Measurements from ENCODE around the gene ULK4.
"Not testable (repeated sequence)": the region's sequence is repeated elsewhere in the genome, so short reads cannot be mapped to it uniquely, and the experiment has no call there.

The ULK4 gene

DNA sequence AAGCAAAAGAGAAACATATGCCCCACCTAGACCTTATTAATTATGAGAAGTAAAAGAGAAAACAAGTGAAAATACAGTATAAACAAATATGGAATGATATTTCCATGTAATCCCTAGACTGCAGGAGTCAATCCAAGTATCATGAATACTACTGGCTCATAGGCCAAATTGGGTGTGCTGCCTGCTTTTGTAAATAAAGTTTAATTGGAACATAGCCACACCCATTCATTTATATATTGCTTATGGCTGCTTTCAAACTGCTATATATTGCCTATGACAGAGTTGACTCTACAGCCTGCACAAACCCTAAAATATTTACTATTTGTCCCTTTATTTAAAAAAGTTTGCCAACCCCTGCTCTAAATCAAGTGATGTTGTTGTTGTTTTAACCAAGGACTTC lies 5.3 kb downstream of the ULK4 start:
- no peak for DNase-seq

DNA sequence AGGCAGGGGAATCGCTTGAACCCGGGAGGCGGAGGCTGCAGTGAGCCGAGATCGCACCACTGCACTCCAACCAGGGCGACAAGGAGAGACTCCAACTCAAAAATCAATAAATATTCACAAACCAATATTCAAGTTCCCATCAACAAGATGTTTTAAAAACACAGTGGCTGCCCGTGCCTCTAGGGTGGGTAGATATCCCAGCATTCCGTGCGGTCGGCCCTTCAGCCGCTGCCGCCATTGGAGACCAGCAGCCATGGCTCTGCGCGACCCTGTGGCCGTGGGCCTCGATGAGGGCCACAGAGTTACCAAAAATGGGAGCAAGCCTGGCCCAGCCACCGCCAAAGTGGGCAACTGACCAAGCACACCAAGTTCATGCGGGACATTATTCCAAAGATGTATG lies 6.7 kb downstream of the ULK4 start:
- DNase-seq = no peak

DNA sequence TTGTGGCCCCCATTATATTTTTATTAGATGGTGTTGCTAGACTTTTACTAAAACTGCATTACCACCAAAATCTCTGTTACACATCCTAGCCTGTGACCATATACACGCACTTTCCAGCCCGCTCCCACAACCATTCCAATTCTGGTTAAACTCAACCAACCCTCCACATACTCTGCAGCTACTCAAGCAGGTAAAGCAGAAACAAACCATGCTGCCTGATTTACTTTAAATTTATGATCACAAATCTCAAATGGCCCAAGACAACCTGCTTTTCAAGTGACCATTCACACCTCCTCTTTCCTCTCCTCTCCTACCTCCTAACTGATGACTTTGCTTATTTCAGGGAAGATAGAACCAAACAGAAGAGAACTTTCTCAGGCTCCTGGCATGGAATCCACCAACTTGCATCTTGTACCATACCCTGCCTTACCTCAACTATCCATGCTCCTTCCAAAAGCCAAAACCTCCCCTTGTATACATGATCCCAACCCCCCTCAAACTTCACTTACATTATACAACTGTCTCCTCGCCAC lies 18.5 kb downstream of the ULK4 start:
- DNase-seq = no peak

DNA sequence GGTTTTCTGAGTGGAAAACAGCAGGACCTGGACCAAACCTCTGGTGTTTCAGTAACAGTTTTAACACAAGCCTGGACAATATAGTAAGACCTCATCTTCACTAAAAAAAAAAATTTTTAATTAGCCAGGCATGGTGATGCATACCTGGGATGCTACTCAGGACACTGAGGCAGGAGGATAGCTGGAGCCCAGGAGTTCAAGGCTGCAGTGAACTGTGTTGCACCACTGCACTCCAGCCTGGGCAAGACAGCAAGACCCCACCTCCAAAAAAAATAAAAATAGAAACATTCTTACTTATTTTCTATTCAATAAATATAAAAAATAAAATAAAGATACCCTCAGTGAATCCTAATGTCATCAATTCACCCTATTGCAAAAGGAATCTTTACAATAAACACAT lies 21.5 kb downstream of the ULK4 start:
- no peak for DNase-seq

DNA sequence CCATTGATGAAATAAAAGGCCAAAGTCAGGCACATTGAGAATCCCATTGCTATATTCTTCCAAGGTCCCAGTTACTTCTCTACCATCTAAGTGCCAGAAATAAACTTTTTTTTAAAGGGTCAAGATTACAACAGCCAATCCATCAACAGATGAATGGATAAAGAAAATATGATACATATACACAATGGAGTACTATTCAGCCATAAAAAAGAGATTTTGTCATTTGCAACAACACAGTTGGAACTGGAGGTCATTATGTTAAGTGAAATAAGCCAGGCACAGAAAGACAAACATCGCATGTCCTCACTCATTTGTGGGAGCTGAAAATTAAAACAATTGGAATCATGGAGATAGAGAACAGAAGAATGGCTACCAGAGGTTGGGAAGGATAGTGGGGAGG lies 25.5 kb downstream of the ULK4 start:
- no peak for DNase-seq

DNA sequence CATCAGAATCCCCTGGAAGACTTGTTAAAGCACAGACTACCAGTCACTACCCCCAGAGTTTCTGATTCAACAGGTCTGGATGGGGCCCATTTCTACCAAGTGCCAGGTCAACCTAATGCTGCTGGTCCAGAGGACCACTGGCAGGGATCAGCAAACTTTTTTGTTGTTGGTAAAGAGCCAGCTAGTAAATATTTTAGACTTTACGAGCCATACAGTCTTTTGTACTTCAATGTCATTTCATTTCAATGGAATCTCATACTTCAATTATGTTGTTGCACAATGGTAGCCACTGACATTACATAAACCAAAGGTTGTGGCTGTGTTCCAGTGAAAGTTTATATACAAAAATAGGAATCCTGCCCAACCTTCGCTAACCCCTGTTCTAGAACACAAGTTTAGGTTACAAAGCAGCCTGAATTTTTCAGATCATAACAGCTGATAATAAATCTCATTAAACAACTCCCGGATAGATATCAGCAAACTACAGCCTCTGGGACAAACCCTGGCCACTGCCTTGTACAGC lies 28.7 kb downstream of the ULK4 start:
- DNase-seq = no peak

DNA sequence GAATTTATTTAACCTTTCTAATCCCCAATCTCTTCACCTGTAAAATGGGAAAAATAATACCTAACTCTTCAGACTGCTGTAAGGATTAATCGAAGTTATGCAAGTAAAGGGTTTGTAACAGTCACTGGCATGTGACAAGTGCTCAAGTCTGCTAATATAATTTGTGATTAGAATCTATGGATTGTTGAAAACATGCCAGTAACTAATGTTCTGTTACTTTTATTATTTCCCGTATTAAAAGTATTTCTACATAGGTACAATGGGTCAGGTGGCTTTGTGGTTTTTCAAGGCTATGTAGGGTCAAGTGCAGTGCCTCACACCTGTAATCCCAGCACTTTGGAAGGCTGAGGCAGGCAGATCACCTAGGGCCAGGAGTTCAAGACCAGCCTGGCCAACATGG lies 29.4 kb downstream of the ULK4 start:
- no peak for DNase-seq

DNA sequence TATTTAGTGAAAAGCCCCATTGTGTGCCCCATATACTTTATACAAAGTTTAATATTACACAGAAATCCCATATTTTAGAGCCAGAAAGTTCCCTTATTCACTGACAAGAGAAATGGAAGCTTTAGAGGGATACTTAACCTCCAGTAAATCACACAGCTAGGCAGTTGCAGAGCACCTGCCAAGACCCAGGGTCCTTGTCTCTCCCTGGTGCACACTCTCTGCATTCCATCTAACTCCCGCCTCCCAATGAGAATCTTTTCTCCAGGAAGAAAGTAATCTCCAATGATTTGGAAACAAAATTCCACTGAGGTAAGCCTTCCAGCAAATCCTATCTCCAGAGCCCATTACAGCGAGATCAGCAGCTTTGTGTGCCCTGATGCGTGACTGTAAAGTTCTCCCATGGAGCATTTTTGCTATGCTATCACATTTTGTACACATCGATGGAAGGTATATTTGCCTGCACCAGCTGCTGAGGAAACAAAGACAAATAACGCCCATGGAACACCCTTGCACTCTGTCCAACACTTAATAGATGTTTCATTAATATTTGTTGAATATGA lies 41.4 kb downstream of the ULK4 start:
- no peak for DNase-seq

DNA sequence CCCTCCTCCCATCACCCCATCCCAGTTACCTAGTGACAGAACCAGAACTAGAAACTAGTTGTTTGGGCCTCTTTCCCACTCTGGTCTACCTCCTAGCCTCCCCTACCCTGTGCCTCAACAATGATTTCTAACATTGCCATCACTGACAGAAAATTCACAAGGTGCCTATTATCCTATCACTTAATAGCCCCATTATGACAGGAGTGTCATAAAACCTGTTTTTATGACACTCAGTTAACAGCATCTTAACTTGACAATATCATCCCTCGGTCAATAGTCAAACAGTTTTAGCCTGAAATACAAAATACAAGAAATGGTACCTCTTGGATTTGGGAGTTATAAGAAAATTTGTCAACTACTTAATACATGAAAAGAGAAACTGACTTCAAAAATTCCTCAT lies 46.5 kb downstream of the ULK4 start:
- no peak for DNase-seq

DNA sequence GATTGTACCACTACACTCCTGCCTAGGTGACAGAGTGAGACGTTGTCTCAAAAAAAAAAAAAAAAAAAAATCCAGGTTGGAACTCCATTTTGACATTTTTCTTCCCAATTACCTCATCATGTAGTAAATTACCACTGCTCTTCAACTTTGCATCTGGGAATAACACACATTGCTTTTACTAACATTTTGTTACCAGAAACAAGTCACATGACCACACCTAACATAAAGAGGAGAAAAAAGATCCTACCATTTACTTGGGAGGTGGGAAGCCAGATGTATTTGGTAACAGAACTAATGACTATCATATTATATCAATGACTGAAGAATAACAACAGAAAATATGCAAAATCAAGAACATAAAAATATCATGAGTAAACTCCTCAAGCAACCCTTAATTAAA lies 49.6 kb downstream of the ULK4 start:
- DNase-seq = no peak

DNA sequence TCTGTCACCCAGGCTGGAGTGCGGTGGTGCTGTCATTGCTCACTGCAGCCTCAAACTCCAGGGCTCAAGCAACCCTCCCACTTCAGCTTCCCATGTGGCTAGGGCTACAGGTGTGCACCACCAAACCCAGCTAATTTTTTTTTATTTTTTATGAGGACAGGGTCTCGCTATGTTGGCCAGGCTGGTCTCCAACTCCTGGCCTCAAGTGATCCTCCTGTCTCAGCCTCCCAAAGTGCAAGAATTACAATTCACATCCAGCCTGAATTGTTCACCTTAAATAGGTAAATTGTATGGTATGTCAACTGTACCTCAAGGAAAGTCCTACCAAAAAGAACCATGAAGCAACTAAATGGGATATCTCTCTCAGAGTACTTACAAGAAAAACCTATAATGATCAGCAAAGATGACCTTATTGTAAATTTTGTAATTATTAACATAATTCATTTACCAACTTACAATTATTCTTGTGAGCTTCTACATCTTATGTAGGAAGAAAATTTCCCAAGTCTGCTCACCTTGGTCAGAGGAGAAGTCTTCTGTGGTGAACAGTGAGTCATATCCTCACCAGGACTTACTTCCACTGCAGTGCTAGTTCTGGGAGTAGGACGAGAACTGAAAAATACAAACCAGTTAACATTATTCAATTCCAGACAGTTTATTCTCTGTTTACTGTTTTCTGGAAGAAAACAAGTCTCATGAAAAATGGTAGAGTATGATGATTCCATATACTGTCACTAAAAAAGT lies 54.4 kb downstream of the ULK4 start:
- DNase-seq = no peak

DNA sequence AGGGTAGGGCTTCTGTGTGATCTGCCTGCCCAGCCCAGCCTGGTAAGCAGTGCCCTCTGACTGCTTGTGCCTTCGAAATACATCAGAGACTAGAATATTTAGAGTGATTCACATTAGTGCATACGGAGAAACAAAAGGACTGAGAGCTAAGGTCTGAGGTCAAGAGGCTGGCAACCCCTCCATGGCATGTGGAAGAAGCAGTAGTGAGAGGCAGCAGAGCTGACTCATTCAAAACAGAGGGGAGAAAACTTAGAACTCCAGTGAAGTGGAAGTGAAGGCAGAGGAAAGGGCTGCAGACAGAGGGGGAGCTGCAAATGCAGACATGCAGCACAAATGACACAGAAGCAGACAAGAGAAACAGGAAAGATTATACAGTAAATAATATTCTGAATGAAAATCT lies 61.6 kb downstream of the ULK4 start:
- no peak for DNase-seq

DNA sequence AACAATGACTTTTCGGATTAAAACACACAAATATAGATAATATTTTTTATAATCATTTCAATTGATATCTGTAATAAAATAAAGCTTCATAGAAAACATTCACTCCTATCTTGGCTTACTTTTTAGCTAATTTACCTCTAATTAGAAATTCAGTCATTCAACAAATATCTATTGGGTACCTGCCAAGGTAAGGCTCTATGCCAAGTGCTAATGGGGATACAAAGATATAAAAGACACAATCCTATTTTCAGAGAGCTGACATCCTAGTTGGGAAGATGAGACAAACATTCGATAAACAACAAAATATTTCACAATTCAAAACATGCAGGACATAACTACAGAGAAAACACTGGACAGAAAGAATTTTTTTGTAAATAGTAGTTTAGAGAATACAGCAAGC lies 63.3 kb downstream of the ULK4 start:
- DNase-seq = no peak

DNA sequence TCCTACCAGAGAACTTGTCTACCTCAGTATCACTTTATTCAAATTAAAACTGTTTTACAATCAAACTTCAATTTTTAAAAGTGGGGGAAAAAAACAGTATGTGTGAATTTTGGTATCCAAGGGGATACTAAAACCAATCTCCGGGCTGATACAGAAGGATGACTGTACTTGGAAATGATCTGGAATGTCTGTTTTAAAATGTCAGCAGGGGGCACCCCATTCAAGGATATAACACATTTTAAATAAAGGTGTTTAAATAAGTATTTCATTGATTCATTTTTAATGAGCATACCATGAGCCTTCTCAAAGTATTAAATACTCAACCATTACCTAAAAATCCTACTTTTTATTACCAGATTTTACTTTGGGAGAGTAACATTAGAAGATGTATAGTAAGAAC lies 67.9 kb downstream of the ULK4 start:
- DNase-seq = no peak

DNA sequence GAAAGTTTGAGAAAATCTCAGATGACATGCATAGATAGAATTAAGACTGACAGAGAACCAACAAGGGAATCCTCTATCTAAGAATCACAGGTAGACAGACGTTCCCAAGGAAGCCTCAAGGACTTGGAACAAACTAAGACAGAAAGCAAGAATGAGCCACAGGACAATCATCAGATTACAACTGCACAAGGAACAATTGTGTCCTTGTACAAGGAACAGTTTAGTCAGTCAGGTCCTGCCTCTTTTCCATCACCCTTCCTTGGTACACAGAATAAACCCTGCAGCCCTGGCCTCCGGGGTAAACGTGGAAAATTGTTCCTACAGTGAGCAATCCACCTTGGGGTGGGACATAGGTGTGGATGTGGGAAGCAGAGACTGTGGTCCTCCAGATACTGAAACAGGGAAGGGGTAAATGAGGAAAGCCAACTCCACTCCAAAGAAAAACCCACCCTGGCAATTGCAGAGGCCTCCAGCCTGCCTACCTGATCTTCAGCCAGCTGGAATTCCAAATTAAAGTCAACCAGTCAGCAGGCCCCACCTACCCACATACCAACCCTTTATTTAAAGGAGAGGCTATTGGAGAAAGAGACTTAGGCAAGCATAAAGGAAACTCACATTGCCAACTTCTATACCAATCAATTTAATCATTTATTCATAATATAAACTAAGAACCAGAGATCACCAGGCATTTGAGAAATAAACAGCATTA lies 73.4 kb downstream of the ULK4 start:
- DNase-seq = no peak

DNA sequence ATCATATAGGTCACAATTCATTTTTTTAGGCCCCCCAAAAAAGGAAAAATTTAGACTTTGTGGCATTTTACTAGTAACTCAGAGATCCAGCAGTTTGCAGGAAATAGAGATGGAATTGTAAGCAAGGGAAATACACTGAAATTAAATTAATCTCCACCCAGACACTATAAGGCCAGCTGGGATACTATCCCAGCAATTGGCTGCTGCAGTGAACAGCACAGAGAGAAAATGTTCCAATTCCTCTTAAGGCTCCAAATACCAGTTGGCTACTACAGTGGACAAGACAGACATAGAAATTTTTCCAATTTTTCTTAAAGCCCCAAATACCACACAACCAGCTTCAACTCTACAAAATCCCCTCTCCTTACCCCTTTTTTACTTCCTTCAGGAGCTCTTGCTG lies 78.9 kb downstream of the ULK4 start:
- no peak for DNase-seq

DNA sequence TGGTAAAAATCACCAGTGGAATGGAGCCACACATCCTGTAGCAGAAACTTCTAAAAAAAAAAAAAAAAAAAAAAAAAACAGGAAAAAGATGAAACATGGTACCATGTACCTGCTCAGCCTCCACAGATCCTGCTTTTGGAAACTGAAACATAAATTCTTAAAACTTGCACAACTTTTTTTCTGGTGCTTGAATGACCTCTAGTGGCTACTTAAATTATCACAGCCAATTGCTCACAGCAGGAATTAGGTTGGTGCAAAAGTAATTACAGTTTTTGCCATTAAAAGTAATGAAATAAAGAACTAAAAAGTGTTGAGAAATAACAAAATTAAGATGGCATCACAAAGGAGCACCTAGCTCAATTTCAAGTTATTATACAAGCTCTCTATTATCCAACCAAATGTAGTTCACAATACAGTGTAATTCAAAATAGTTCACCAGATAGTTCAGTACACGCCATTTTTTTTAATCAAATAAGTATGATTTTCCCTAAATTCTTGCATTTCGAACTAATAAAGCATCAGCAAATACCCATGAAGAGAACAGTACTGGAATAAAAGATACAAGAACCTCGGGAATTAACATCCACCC lies 80.6 kb downstream of the ULK4 start:
- no peak for DNase-seq

DNA sequence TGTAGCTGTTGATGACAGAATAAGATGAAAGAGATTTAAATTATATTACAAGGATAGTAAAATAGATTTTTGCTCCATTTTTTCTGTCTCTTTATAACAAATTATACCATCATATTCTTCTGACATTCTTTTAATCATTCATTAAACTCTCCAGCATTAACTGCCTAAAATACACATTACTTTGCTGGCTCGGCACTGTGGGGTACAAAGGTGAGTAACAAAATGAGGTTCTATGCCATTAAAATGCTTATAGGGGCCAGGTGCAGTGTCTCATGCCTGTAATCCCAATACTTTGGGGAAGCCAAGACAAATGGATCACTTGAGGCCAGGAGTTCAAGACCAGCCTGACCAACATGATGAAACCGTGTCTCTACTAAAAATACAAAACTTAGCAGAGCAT lies 81.5 kb downstream of the ULK4 start:
- no peak for DNase-seq

DNA sequence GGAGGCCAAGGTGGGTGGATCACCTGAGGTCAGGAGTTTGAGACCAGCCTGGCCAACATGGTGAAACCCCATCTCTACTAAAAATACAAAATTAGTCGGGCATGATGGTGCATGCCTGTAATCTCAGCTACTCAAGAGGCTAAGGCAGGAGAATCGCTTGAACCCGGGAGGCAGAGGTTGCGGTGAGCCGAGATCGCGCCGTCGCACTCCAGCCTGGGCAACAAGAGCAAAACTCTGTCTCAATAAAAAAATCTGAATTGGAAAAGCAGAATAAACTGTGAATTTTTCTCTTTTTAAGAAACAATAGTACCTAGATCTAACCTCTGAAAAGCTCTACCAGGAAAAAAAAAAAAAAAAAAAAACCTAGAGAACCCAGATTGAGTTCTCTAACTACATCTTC lies 84.2 kb downstream of the ULK4 start:
- DNase-seq = not testable (repeated sequence)

DNA sequence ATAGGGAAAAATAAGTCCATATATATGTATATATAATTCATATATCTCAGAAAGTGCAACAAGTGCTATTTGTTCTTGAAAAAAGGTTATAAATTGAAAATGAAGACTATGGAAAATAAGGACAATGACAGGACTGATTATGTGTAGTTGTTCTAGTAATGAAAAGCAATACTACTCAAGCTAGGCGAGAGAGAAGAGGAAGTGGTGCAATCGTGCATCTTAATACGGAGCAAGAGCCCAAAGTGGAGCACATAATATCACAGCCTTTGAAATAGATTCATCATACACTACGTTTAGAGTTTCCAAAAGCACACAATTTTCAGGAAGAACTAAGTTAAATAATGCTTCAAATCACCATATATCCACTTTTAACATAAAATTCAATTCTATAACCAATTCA lies 87.9 kb downstream of the ULK4 start:
- DNase-seq = no peak

DNA sequence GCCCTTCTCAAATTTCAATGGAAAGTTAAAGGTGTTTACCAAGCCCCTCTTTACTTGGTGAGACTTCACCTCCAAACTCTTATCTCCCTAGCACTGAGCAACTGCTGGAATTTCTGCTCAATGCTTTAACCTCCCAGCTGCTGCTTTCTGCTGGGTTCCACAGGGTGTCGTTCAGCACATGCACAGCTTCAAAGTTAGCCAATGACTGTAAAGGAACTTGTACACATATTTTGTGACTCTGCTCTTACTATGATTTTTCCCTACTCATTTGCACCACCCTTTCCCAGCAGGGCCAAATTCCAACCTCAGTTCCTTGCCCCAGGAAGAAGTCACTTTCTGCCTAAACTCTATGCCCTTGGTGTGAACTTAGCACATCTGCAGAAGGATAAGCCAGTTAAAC lies 89.7 kb downstream of the ULK4 start:
- no peak for DNase-seq

DNA sequence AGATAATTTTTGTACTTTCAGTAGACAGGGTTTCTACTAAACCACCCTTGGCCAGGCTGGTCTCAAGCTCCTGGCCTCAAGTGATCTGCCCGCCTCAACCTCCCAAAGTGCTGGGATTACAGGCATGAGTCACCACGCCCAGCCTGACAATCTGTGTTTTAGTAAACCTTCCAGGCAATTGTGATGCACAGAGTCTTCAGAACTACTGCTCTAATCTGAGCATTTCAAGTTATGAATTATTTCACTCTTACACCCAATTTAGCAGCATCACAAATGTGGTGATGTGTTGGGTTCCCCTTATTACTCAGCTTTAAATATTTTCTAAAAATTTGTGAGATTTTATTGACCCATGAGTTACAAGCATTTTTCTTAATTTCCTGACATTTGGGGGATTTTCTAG lies 94.4 kb downstream of the ULK4 start:
- no peak for DNase-seq

DNA sequence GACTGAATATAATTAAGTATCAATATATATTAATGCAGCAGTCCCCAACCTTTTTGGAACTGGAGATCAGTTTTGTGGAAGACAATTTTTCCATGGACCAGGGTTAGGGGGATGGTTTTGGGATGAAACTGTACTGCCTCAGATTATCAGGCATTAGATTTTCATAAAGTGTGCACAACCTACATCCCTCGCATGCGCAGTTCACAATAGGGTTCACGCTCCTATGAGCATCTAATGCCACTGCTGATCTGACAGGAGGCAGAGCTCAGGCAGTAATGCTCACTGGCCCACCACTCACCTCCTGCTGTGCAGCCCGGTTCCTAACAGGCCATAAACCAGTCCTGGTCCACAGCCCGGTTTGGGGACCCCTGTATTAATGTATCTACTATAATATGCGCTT lies 95.6 kb downstream of the ULK4 start:
- DNase-seq = no peak

DNA sequence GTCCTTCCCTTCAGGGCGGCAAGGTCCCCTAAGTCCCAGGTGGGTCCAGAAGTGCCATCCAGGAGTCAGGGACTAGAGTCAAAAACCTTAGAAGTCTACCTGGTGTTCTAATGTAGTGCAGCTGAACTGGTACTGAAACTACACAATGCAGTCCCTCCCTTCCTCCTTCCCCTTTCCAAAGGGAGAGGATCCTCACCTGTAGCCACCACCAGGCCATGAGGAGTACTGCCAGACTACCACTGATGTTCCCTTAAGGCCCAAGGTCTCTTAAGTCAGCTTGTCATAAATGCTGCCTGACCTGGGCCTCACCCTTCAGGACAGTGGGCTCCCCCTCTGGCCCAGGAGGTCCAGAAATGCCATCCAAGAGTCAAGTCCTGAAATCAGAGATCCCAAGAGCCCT lies 98.9 kb downstream of the ULK4 start:
- DNase-seq = no peak

Measured in stimulated activated CD4-positive, alpha-beta T cell treated with anti-CD3 and anti-CD28 coated beads, Interleukin-2, amount 100 ng/mL, for 24 hours (primary cell).